Liver (tissue), 9 donors: ENCODE measurements around the gene RABEP2. TPM values are rescaled to one million over a fixed set of nuclear protein-coding genes. Genes with fewer than 3 reads are reported as not detected.

ENCODE experiments used
- DNase-seq: peaks from one replicate; pipeline ENCODE4 v3.0.0-alpha.2; 2017; ENCODE audit warnings: low spot score
- H3K27ac ChIP-seq, 2 donors: one replicate each; pipeline ENCODE4 v1.7.0; 2013; ENCODE audit warnings: inconsistent platforms in 2 of 2, low read length in 2 of 2, control low read depth in 1 of 2, low read depth in 1 of 2, mild to moderate bottlenecking in 1 of 2
- H3K27me3 ChIP-seq, 4 donors: one replicate each; pipeline versions ENCODE4 v1.6.1 to v1.7.0; 2013; ENCODE audit warnings: low read length in 3 of 4, inconsistent platforms in 1 of 4, mild to moderate bottlenecking in 1 of 4, moderate library complexity in 1 of 4; ENCODE audit not compliant: control insufficient read depth in 4 of 4, insufficient read depth in 4 of 4
- H3K36me3 ChIP-seq, 4 donors: one replicate each; pipeline versions ENCODE4 v1.6.1 to v1.7.0; 2013; ENCODE audit warnings: low read length in 3 of 4, mild to moderate bottlenecking in 3 of 4, low read depth in 1 of 4, moderate library complexity in 1 of 4; ENCODE audit not compliant: control insufficient read depth in 4 of 4, insufficient read depth in 3 of 4
- H3K4me1 ChIP-seq, 4 donors: one replicate each; pipeline versions ENCODE4 v1.6.1 to v1.7.0; 2013; ENCODE audit warnings: low read length in 3 of 4, mild to moderate bottlenecking in 3 of 4, moderate library complexity in 1 of 4; ENCODE audit not compliant: control insufficient read depth in 4 of 4, insufficient read depth in 4 of 4
- H3K4me3 ChIP-seq, 3 donors: one replicate each; pipeline versions ENCODE4 v1.6.1 to v1.7.0; 2013; ENCODE audit warnings: low read length in 3 of 3, control low read depth in 1 of 3, low read depth in 1 of 3, mild to moderate bottlenecking in 1 of 3
- H3K9ac ChIP-seq, 2 donors: one replicate each; pipeline ENCODE4 v1.7.0; 2013; ENCODE audit warnings: low read length in 2 of 2, mild to moderate bottlenecking in 2 of 2, moderate library complexity in 2 of 2, control low read depth in 1 of 2, low read depth in 1 of 2
- H3K9me3 ChIP-seq, 4 donors: one replicate each; pipeline versions ENCODE4 v1.6.1 to v1.7.0; 2013; ENCODE audit warnings: low read length in 3 of 4; ENCODE audit not compliant: control insufficient read depth in 4 of 4
- EGR1 ChIP-seq, 2 donors: IDR thresholded peaks; 2 replicates each; pipeline ENCODE4 v1.6.1; 2016 to 2018; ENCODE audit warnings: antibody characterized with exemption in 2 of 2, low read depth in 2 of 2
- FOXA1 ChIP-seq: IDR thresholded peaks from 2 replicates; pipeline ENCODE4 v1.6.1; 2016; ENCODE audit warnings: antibody characterized with exemption
- FOXA2 ChIP-seq: IDR thresholded peaks from 2 replicates; pipeline ENCODE4 v1.6.1; 2016; ENCODE audit warnings: antibody characterized with exemption
- GABPA ChIP-seq, 2 donors: IDR thresholded peaks in 1 of 2; conservative IDR thresholded peaks in 1 of 2; 2 replicates each; pipeline ENCODE4 v1.6.1; 2016; ENCODE audit warnings: antibody characterized with exemption in 2 of 2, mild to moderate bottlenecking in 1 of 2, moderate library complexity in 1 of 2
- HNF4A ChIP-seq, 2 donors: conservative IDR thresholded peaks; 2 replicates each; pipeline ENCODE4 v1.6.1; 2016; ENCODE audit warnings: antibody characterized with exemption in 2 of 2, mild to moderate bottlenecking in 2 of 2
- HNF4G ChIP-seq: IDR thresholded peaks from 2 replicates; pipeline ENCODE4 v1.6.1; 2016; ENCODE audit warnings: antibody characterized with exemption
- JUND ChIP-seq, 2 donors: IDR thresholded peaks; 2 replicates each; pipeline ENCODE4 v1.6.1; 2016; ENCODE audit warnings: antibody characterized with exemption in 2 of 2
- NR2F2 ChIP-seq: IDR thresholded peaks from 2 replicates; pipeline ENCODE4 v1.6.1; 2016; ENCODE audit warnings: antibody characterized with exemption
- RAD21 ChIP-seq, 2 donors: IDR thresholded peaks; 2 replicates each; pipeline ENCODE4 v1.6.1; 2016; ENCODE audit warnings: antibody characterized with exemption in 2 of 2, mild to moderate bottlenecking in 2 of 2
- RXRA ChIP-seq, 2 donors: IDR thresholded peaks; 2 replicates each; pipeline ENCODE4 v1.6.1; 2017 to 2018; ENCODE audit warnings: antibody characterized with exemption in 2 of 2, mild to moderate bottlenecking in 1 of 2
- SP1 ChIP-seq: IDR thresholded peaks from 2 replicates; pipeline ENCODE4 v1.6.1; 2018; ENCODE audit warnings: antibody characterized with exemption, mild to moderate bottlenecking
- TAF1 ChIP-seq: conservative IDR thresholded peaks from 2 replicates; pipeline ENCODE4 v1.6.1; 2016; ENCODE audit warnings: antibody characterized with exemption, mild to moderate bottlenecking
- YY1 ChIP-seq: IDR thresholded peaks from 2 replicates; pipeline ENCODE4 v1.6.1; 2016; ENCODE audit warnings: antibody characterized with exemption, mild to moderate bottlenecking
- WGBS: extraction: QIAGEN DNeasy Blood & Tissue Kit; methylation state at CpG from one replicate; pipeline ENCODE4 v1.1.7; 2013; 5-methylcytosine and 5-hydroxymethylcytosine counted together
- polyA plus RNA-seq, 2 donors: library from polyadenylated mRNA; stranded (reverse) in 1 of 2; unstranded in 1 of 2; fragments of 200-250 nt in 1 of 2; fragments of >200 nt in 1 of 2; fragmentation: Nextera tagmentation in 1 of 2; extraction: Ambion mirVana in 1 of 2; gene quantifications; one replicate each; pipeline versions ENCODE4 v1.2.1 to v1.2.3, GENCODE V29; 2013 to 2015
- total RNA-seq, 2 donors: library from RNA; depleted of rRNA; stranded (reverse); fragments of >200 nt; gene quantifications; one replicate each; pipeline ENCODE4 v1.2.3, GENCODE V29; 2014
- TF ChIP-seq, protein P1 (sequence below): IDR thresholded peaks from 2 replicates; pipeline ENCODE4 v1.6.1; 2016; ENCODE audit warnings: antibody characterized with exemption
- TF ChIP-seq, protein P2 (sequence below): IDR thresholded peaks from 2 replicates; pipeline ENCODE4 v1.6.1; 2016; ENCODE audit warnings: antibody characterized with exemption, mild to moderate bottlenecking
- TF ChIP-seq, protein P3 (sequence below): fragments of 150-350 bp; IDR thresholded peaks from 2 replicates; pipeline ENCODE4 v1.5.1; 2017; ENCODE audit warnings: improper control_type of control experiment, low read depth, low read length; ENCODE audit not compliant: missing input control
- TF ChIP-seq, protein P4 (sequence below): IDR thresholded peaks from 2 replicates; pipeline ENCODE4 v1.6.1; 2016; ENCODE audit warnings: antibody characterized with exemption
- donor health status: healthy.
- donor health status: healthy.
- donor health status: healthy.
- donor health status: healthy.
- donor health status: healthy.

RABEP2 gene
- total and polyA plus RNA-seq, 4 donors, result 3.0 to 16.1 (median 8.3) TPM

DNA sequence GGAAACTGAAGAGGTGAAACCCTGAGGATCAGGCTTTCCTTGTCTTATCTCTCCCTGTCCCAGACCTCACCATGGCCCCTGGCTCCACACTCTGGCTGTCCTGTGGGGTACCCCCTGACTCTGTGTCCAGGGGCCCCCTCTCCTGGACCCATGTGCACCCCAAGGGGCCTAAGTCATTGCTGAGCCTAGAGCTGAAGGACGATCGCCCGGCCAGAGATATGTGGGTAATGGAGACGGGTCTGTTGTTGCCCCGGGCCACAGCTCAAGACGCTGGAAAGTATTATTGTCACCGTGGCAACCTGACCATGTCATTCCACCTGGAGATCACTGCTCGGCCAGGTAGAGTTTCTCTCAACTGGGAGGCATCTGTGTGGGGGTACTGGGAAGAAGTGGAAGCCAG, 8.1 kb upstream of the RABEP2 start:
- TF ChIP-seq FOXA1 (no peak), JUND (IDR thresholded peaks at IDR 0.05) (no peak), RXRA (IDR thresholded peaks at IDR 0.05) (no peak), RAD21 (IDR thresholded peaks at IDR 0.05) (no peak), GABPA (IDR thresholded peaks at IDR 0.05 in 1 of 2, conservative IDR thresholded peaks at IDR 0.05 in 1 of 2) (no peak), FOXA2 (no peak)
- TF ChIP-seq, protein P1, sequence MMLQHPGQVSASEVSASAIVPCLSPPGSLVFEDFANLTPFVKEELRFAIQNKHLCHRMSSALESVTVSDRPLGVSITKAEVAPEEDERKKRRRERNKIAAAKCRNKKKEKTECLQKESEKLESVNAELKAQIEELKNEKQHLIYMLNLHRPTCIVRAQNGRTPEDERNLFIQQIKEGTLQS, result no peak
- TF ChIP-seq, protein P2, sequence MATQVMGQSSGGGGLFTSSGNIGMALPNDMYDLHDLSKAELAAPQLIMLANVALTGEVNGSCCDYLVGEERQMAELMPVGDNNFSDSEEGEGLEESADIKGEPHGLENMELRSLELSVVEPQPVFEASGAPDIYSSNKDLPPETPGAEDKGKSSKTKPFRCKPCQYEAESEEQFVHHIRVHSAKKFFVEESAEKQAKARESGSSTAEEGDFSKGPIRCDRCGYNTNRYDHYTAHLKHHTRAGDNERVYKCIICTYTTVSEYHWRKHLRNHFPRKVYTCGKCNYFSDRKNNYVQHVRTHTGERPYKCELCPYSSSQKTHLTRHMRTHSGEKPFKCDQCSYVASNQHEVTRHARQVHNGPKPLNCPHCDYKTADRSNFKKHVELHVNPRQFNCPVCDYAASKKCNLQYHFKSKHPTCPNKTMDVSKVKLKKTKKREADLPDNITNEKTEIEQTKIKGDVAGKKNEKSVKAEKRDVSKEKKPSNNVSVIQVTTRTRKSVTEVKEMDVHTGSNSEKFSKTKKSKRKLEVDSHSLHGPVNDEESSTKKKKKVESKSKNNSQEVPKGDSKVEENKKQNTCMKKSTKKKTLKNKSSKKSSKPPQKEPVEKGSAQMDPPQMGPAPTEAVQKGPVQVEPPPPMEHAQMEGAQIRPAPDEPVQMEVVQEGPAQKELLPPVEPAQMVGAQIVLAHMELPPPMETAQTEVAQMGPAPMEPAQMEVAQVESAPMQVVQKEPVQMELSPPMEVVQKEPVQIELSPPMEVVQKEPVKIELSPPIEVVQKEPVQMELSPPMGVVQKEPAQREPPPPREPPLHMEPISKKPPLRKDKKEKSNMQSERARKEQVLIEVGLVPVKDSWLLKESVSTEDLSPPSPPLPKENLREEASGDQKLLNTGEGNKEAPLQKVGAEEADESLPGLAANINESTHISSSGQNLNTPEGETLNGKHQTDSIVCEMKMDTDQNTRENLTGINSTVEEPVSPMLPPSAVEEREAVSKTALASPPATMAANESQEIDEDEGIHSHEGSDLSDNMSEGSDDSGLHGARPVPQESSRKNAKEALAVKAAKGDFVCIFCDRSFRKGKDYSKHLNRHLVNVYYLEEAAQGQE, result no peak
- no peak overlapping the region for H3K9ac ChIP-seq
- H3K4me1 ChIP-seq, result peaks cover 0 to 5% (median 0%) of the 10 kb centered on the region in 4 donors
- no peaks in the 10 kb centered on the region for H3K36me3 ChIP-seq
- no peak overlapping the region for H3K27ac ChIP-seq
- H3K9me3 ChIP-seq, result no peaks in the 10 kb centered on the region
- H3K4me3 ChIP-seq, result no peak overlapping the region
- no peak for DNase-seq
- WGBS, result 84% methylated on average over 8 of the region's 8 CpGs
- no peaks in the 10 kb centered on the region for H3K27me3 ChIP-seq

DNA sequence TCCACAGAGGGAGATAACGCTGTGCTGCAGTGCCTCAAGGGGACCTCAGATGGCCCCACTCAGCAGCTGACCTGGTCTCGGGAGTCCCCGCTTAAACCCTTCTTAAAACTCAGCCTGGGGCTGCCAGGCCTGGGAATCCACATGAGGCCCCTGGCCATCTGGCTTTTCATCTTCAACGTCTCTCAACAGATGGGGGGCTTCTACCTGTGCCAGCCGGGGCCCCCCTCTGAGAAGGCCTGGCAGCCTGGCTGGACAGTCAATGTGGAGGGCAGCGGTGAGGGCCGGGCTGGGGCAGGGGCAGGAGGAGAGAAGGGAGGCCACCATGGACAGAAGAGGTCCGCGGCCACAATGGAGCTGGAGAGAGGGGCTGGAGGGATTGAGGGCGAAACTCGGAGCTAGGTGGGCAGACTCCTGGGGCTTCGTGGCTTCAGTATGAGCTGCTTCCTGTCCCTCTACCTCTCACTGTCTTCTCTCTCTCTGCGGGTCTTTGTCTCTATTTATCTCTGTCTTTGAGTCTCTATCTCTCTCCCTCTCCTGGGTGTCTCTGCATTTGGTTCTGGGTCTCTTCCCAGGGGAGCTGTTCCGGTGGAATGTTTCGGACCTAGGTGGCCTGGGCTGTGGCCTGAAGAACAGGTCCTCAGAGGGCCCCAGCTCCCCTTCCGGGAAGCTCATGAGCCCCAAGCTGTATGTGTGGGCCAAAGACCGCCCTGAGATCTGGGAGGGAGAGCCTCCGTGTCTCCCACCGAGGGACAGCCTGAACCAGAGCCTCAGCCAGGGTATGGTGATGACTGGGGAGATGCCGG, 7.5 kb upstream of the RABEP2 start:
- H3K9me3 ChIP-seq, result no peaks in the 10 kb centered on the region
- no peak for DNase-seq
- H3K4me1 ChIP-seq, result peaks cover 0 to 5% (median 0%) of the 10 kb centered on the region in 4 donors
- no peak overlapping the region for H3K27ac ChIP-seq
- no peaks in the 10 kb centered on the region for H3K27me3 ChIP-seq
- H3K4me3 ChIP-seq, result no peak overlapping the region
- no peak for TF ChIP-seq SP1
- TF ChIP-seq, protein P3, sequence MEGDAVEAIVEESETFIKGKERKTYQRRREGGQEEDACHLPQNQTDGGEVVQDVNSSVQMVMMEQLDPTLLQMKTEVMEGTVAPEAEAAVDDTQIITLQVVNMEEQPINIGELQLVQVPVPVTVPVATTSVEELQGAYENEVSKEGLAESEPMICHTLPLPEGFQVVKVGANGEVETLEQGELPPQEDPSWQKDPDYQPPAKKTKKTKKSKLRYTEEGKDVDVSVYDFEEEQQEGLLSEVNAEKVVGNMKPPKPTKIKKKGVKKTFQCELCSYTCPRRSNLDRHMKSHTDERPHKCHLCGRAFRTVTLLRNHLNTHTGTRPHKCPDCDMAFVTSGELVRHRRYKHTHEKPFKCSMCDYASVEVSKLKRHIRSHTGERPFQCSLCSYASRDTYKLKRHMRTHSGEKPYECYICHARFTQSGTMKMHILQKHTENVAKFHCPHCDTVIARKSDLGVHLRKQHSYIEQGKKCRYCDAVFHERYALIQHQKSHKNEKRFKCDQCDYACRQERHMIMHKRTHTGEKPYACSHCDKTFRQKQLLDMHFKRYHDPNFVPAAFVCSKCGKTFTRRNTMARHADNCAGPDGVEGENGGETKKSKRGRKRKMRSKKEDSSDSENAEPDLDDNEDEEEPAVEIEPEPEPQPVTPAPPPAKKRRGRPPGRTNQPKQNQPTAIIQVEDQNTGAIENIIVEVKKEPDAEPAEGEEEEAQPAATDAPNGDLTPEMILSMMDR, result no peak
- TF ChIP-seq FOXA1, result no peak
- no peak for TF ChIP-seq YY1
- no peak for TF ChIP-seq GABPA (IDR thresholded peaks at IDR 0.05 in 1 of 2, conservative IDR thresholded peaks at IDR 0.05 in 1 of 2)
- TF ChIP-seq HNF4A (conservative IDR thresholded peaks at IDR 0.05), result no peak
- no peak for TF ChIP-seq HNF4G
- TF ChIP-seq, protein P4, sequence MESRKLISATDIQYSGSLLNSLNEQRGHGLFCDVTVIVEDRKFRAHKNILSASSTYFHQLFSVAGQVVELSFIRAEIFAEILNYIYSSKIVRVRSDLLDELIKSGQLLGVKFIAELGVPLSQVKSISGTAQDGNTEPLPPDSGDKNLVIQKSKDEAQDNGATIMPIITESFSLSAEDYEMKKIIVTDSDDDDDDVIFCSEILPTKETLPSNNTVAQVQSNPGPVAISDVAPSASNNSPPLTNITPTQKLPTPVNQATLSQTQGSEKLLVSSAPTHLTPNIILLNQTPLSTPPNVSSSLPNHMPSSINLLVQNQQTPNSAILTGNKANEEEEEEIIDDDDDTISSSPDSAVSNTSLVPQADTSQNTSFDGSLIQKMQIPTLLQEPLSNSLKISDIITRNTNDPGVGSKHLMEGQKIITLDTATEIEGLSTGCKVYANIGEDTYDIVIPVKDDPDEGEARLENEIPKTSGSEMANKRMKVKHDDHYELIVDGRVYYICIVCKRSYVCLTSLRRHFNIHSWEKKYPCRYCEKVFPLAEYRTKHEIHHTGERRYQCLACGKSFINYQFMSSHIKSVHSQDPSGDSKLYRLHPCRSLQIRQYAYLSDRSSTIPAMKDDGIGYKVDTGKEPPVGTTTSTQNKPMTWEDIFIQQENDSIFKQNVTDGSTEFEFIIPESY, result no peak
- no peak for TF ChIP-seq FOXA2
- TF ChIP-seq JUND (IDR thresholded peaks at IDR 0.05), result no peak
- TF ChIP-seq NR2F2, result no peak
- TF ChIP-seq EGR1 (IDR thresholded peaks at IDR 0.05; ENCODE audit: low read depth in 2 of 2), result no peak
- no peak for TF ChIP-seq RXRA (IDR thresholded peaks at IDR 0.05)
- TF ChIP-seq RAD21 (IDR thresholded peaks at IDR 0.05), result no peak
- TF ChIP-seq, protein P2, result no peak
- TF ChIP-seq, protein P1, result no peak
- TF ChIP-seq TAF1, result no peak
- WGBS, result 88% methylated on average over 20 of the region's 20 CpGs
- no peak overlapping the region for H3K9ac ChIP-seq
- H3K36me3 ChIP-seq, result no peaks in the 10 kb centered on the region
